Keratinocyte (primary cell): Measurements from ENCODE around the gene CDKAL1. TPM values are rescaled to one million over a fixed set of nuclear protein-coding genes. Genes with fewer than 3 reads are reported as not detected.

ENCODE experiments used
- DNase-seq: peaks from one replicate; pipeline ENCODE4 v3.0.0-alpha.2; 2011; ENCODE audit warnings: low read depth, missing footprints, low spot score
- FAIRE-seq: peaks from 2 replicates; lab custom pipeline; 2011; peaks lifted over from hg19 to GRCh38; lab: Jason Lieb, UNC
- H2AFZ ChIP-seq: 2 replicates; pipeline ENCODE4 v1.6.0; 2012; ENCODE audit warnings: low read length, control low read depth, inconsistent platforms; ENCODE audit not compliant: control insufficient read depth
- H3K27ac ChIP-seq: 2 replicates; pipeline ENCODE4 v1.5.1; 2011; ENCODE audit warnings: low read length; ENCODE audit not compliant: control insufficient read depth, insufficient read depth
- H3K27me3 ChIP-seq: 3 replicates; pipeline ENCODE4 v1.6.0; 2011; ENCODE audit warnings: low read length; ENCODE audit not compliant: control insufficient read depth, insufficient read depth; ENCODE audit errors: extremely low read depth
- H3K36me3 ChIP-seq, 2 experiments: 2 replicates in 1 of 2; 3 replicates in 1 of 2; pipeline ENCODE4 v1.5.1; 2011; ENCODE audit warnings: low read length in 2 of 2, mild to moderate bottlenecking in 1 of 2; ENCODE audit not compliant: control insufficient read depth in 2 of 2, insufficient read depth in 2 of 2; ENCODE audit errors: extremely low read depth in 1 of 2
- H3K4me1 ChIP-seq: 3 replicates; pipeline ENCODE4 v1.5.1; 2011; ENCODE audit warnings: low read length; ENCODE audit not compliant: control insufficient read depth, insufficient read depth; ENCODE audit errors: extremely low read depth
- H3K4me2 ChIP-seq: 3 replicates; pipeline ENCODE4 v1.6.0; 2011; ENCODE audit warnings: low read depth, low read length; ENCODE audit not compliant: control insufficient read depth, insufficient read depth; ENCODE audit errors: extremely low read depth
- H3K4me3 ChIP-seq, 3 experiments: fragments of 200-600 bp in 1 of 3; sonication (generic) in 1 of 3; 2 replicates in 2 of 3; 3 replicates in 1 of 3; pipeline ENCODE4 v1.5.1; 2011 to 2016; ENCODE audit warnings: low read length in 3 of 3, mild to moderate bottlenecking in 3 of 3, control low read depth in 2 of 3, inconsistent platforms in 1 of 3, low read depth in 1 of 3, mixed read lengths in 1 of 3, mixed run types in 1 of 3, moderate library complexity in 1 of 3; ENCODE audit not compliant: control insufficient read depth in 2 of 3, insufficient read depth in 2 of 3; ENCODE audit errors: extremely low read depth in 1 of 3
- H3K79me2 ChIP-seq: 2 replicates; pipeline ENCODE4 v1.6.0; 2012; ENCODE audit warnings: low read length; ENCODE audit not compliant: control insufficient read depth, insufficient read depth
- H3K9ac ChIP-seq: 3 replicates; pipeline ENCODE4 v1.6.0; 2011; ENCODE audit warnings: low read length; ENCODE audit not compliant: control insufficient read depth, insufficient read depth; ENCODE audit errors: extremely low read depth
- H3K9me1 ChIP-seq: 3 replicates; pipeline ENCODE4 v1.6.0; 2011; ENCODE audit warnings: low read length; ENCODE audit not compliant: control insufficient read depth, insufficient read depth; ENCODE audit errors: extremely low read depth
- H3K9me3 ChIP-seq: 2 replicates; pipeline ENCODE4 v1.5.1; 2012; ENCODE audit warnings: low read depth, low read length; ENCODE audit not compliant: control insufficient read depth
- H4K20me1 ChIP-seq: 3 replicates; pipeline ENCODE4 v1.6.0; 2011; ENCODE audit warnings: low read length; ENCODE audit not compliant: control insufficient read depth, insufficient read depth; ENCODE audit errors: extremely low read depth
- CTCF ChIP-seq, 3 experiments: IDR thresholded peaks in 1 of 3; conservative IDR thresholded peaks in 1 of 3; optimal IDR thresholded peaks in 1 of 3; 2 replicates in 2 of 3; 3 replicates in 1 of 3; pipeline versions ENCODE3 to v1.5.1; 2011; ENCODE audit warnings: low read length in 3 of 3, mild to moderate bottlenecking in 3 of 3, moderate library complexity in 2 of 3, control low read depth in 1 of 3, inconsistent platforms in 1 of 3; ENCODE audit not compliant: insufficient read depth in 2 of 3; ENCODE audit errors: extremely low read depth in 1 of 3
- EZH2 ChIP-seq: IDR thresholded peaks from one replicate; pipeline ENCODE4 v1.6.1; 2012; ENCODE audit warnings: inconsistent platforms, mild to moderate bottlenecking, low read length, moderate library complexity
- dilution Hi-C: fragments of 300-500 bp; cut with MboI; formaldehyde crosslinking; loops from one replicate; pipeline ENCODE4 v1.7.0; 2020; ENCODE audit warnings: low sequenced_read_pairs; ENCODE audit not compliant: extremely low pct_ligation_motif_present
- polyA plus RNA-seq, 5 experiments: library from polyadenylated mRNA; depleted of rRNA in 3 of 5; stranded (reverse) in 3 of 5; stranded (forward) in 1 of 5; unstranded in 1 of 5; fragments of >200 nt; gene quantifications; 1 replicate in 1 of 5; 2 replicates in 3 of 5; 3 replicates in 1 of 5; pipeline versions ENCODE4 v1.2.1 to v1.2.3, GENCODE V29; 2011 to 2012; ENCODE audit warnings: missing spikeins in 2 of 5, low read depth in 1 of 5, low replicate concordance in 1 of 5

CDKAL1 gene
- polyA plus RNA-seq, 1 donor (not counting 4 experiments of a cell fraction or from before 2014, with no cell fraction given): 5.6 TPM

- H2AFZ ChIP-seq: no peak overlapping the region
- H3K4me2 ChIP-seq: no peak overlapping the region
- H3K4me3 ChIP-seq: no peak overlapping the region
- no peak for DNase-seq
- no peaks in the 10 kb centered on the region for H3K79me2 ChIP-seq
- no peaks in the 10 kb centered on the region for H3K4me1 ChIP-seq
- H3K27me3 ChIP-seq: no peaks in the 10 kb centered on the region
- no peaks in the 10 kb centered on the region for H3K9me3 ChIP-seq
- no peak for TF ChIP-seq EZH2
- TF ChIP-seq CTCF (optimal IDR thresholded peaks at IDR 0.05 in 1 of 3, IDR thresholded peaks at IDR 0.05 in 1 of 3, conservative IDR thresholded peaks at IDR 0.05 in 1 of 3; ENCODE audit: extremely low read depth in 1 of 3, insufficient read depth in 2 of 3, low read length in 3 of 3): no peak
- no peaks in the 10 kb centered on the region for H4K20me1 ChIP-seq
- dilution Hi-C loops: no loop called here
- H3K36me3 ChIP-seq: no peaks in the 10 kb centered on the region
- no peak for FAIRE-seq
- no peak overlapping the region for H3K9ac ChIP-seq
- no peak overlapping the region for H3K27ac ChIP-seq
- H3K9me1 ChIP-seq: no peaks in the 10 kb centered on the region
Measured at GRCh38 chr6:20771409-20771808, 237.2 kb downstream of the CDKAL1 start.

- dilution Hi-C loops: no loop called here
- Histone ChIP-seq H3K36me3 (no peaks in the 10 kb centered on the region), H3K27me3 (no peaks in the 10 kb centered on the region), H3K4me1 (no peaks in the 10 kb centered on the region), H3K79me2 (no peaks in the 10 kb centered on the region), H3K4me3 (no peak overlapping the region), H4K20me1 (no peaks in the 10 kb centered on the region), H3K9ac (no peak overlapping the region), H3K9me1 (no peaks in the 10 kb centered on the region), H3K4me2 (no peak overlapping the region), H2AFZ (no peak overlapping the region), H3K27ac (no peak overlapping the region), H3K9me3 (no peaks in the 10 kb centered on the region)
- TF ChIP-seq EZH2: no peak
- TF ChIP-seq CTCF (optimal IDR thresholded peaks at IDR 0.05 in 1 of 3, IDR thresholded peaks at IDR 0.05 in 1 of 3, conservative IDR thresholded peaks at IDR 0.05 in 1 of 3; ENCODE audit: extremely low read depth in 1 of 3, insufficient read depth in 2 of 3, low read length in 3 of 3): no peak
- no peak for FAIRE-seq
- no peak for DNase-seq
Measured at GRCh38 chr6:20773822-20774221, 239.6 kb downstream of the CDKAL1 start.
